OCI-LY3 (cell line): ENCODE results near the gene PMM2.

ENCODE experiments used
- H2AFZ ChIP-seq: fragments of 200-600, 300-600 bp; shearing (Covaris generic); 2 replicates; pipeline ENCODE4 v1.6.0; 2014; ENCODE audit warnings: antibody characterized with exemption, low read depth, low read length
- H3K27ac ChIP-seq: fragments of 200-600, 300-600 bp; sonication (generic); 2 replicates; pipeline ENCODE4 v1.5.1; 2014; ENCODE audit warnings: mild to moderate bottlenecking, low read length, moderate library complexity, mixed read lengths
- H3K27me3 ChIP-seq: fragments of 200-600, 300-600 bp; sonication (generic); 2 replicates; pipeline ENCODE4 v1.6.1; 2014; ENCODE audit warnings: low read depth, low read length, mixed read lengths
- H3K36me3 ChIP-seq: fragments of 200-600, 300-600 bp; sonication (generic); replicated peaks from 2 replicates; pipeline ENCODE3; 2014; ENCODE audit warnings: low read depth, low read length, mixed read lengths
- H3K4me1 ChIP-seq: fragments of 300-600, 200-600 bp; sonication (generic); 2 replicates; pipeline ENCODE4 v1.6.1; 2014; ENCODE audit warnings: low read length, mixed read lengths
- H3K4me2 ChIP-seq: fragments of 200-600, 300-600 bp; sonication (generic); 2 replicates; pipeline ENCODE4 v1.6.1; 2014; ENCODE audit warnings: low read length, mixed read lengths
- H3K4me3 ChIP-seq: fragments of 300-600, 200-600 bp; sonication (generic); 2 replicates; pipeline ENCODE4 v1.5.1; 2014; ENCODE audit warnings: antibody characterized with exemption, mild to moderate bottlenecking, low read length, moderate library complexity
- H3K79me2 ChIP-seq: fragments of 300-600, 200-600 bp; shearing (Covaris generic); 2 replicates; pipeline ENCODE4 v1.6.1; 2014; ENCODE audit warnings: mild to moderate bottlenecking, low read length, mixed read lengths
- H3K9ac ChIP-seq: fragments of 300-600, 200-600 bp; shearing (Covaris generic); 2 replicates; pipeline ENCODE4 v1.6.0; 2014; ENCODE audit warnings: mild to moderate bottlenecking, low read length, moderate library complexity
- H3K9me3 ChIP-seq: fragments of 200-600, 300-600 bp; shearing (Covaris generic); 2 replicates; pipeline ENCODE4 v1.6.1; 2014; ENCODE audit warnings: low read length, mixed read lengths; ENCODE audit not compliant: insufficient read depth
- H4K20me1 ChIP-seq: fragments of 200-600, 300-600 bp; sonication (generic); 2 replicates; pipeline ENCODE4 v1.6.1; 2016; ENCODE audit warnings: low read length, mixed read lengths; ENCODE audit not compliant: insufficient read depth
- CTCF ChIP-seq: fragments of 200-600, 300-600 bp; sonication (generic); IDR thresholded peaks from 2 replicates; pipeline ENCODE4 v1.5.1; 2014; ENCODE audit warnings: antibody characterized with exemption, low read length, low read depth
- EZH2phosphoT487 ChIP-seq: fragments of 200-600 bp; shearing (Covaris generic); IDR thresholded peaks from 2 replicates; pipeline ENCODE4 v1.6.1; 2018; ENCODE audit warnings: antibody characterized with exemption, mixed run types, low read depth

PMM2 gene

GRCh38 chr16:8845699-8846298 lies 48.2 kb downstream of the PMM2 start:
- no peaks in the 10 kb centered on the region for H3K4me1 ChIP-seq
- H3K36me3 ChIP-seq = peaks cover 32% of the 10 kb centered on the region
- no peaks in the 10 kb centered on the region for H3K27me3 ChIP-seq
- TF ChIP-seq EZH2phosphoT487 (no peak), CTCF (no peak)
- H3K4me2 ChIP-seq = no peak overlapping the region
- no peak overlapping the region for H3K4me3 ChIP-seq
- peaks cover 12% of the 10 kb centered on the region for H3K79me2 ChIP-seq
- H3K9me3 ChIP-seq = no peaks in the 10 kb centered on the region
- H3K27ac ChIP-seq = no peak overlapping the region
- H2AFZ ChIP-seq = no peak overlapping the region
- no peak overlapping the region for H3K9ac ChIP-seq
- H4K20me1 ChIP-seq = peaks cover 8% of the 10 kb centered on the region; the same call in 1 of the 2 replicates

- Histone ChIP-seq H3K9ac (no peak overlapping the region), H4K20me1 (peaks cover 8% of the 10 kb centered on the region; the same call in 1 of the 2 replicates), H3K27me3 (no peaks in the 10 kb centered on the region), H2AFZ (no peak overlapping the region), H3K36me3 (peaks cover 34% of the 10 kb centered on the region), H3K27ac (no peak overlapping the region), H3K79me2 (peaks cover 11% of the 10 kb centered on the region), H3K9me3 (no peaks in the 10 kb centered on the region), H3K4me1 (no peaks in the 10 kb centered on the region), H3K4me3 (no peak overlapping the region), H3K4me2 (no peak overlapping the region)
- TF ChIP-seq CTCF = no peak
- TF ChIP-seq EZH2phosphoT487 = no peak
Observed at GRCh38 chr16:8846401-8846932, 48.8 kb downstream of the PMM2 start.

- H3K4me1 ChIP-seq = no peaks in the 10 kb centered on the region
- peaks cover 8% of the 10 kb centered on the region; the same call in 1 of the 2 replicates for H4K20me1 ChIP-seq
- H3K4me2 ChIP-seq = no peak overlapping the region
- H3K79me2 ChIP-seq = peaks cover 11% of the 10 kb centered on the region
- no peak overlapping the region for H3K27ac ChIP-seq
- no peak overlapping the region for H3K4me3 ChIP-seq
- no peak for TF ChIP-seq EZH2phosphoT487
- TF ChIP-seq CTCF = no peak
- H3K36me3 ChIP-seq = peaks cover 38% of the 10 kb centered on the region
- no peaks in the 10 kb centered on the region for H3K27me3 ChIP-seq
- H3K9ac ChIP-seq = no peak overlapping the region
- H2AFZ ChIP-seq = no peak overlapping the region
- no peaks in the 10 kb centered on the region for H3K9me3 ChIP-seq
Observed at GRCh38 chr16:8847145-8847544, 49.5 kb downstream of the PMM2 start.

GRCh38 chr16:8847623-8848022 lies 50.0 kb downstream of the PMM2 start:
- Histone ChIP-seq H3K27ac (no peak overlapping the region), H3K4me3 (no peak overlapping the region), H3K4me1 (no peaks in the 10 kb centered on the region), H3K4me2 (no peak overlapping the region), H3K27me3 (no peaks in the 10 kb centered on the region), H3K9ac (no peak overlapping the region), H3K36me3 (peaks cover 43% of the 10 kb centered on the region), H3K9me3 (no peaks in the 10 kb centered on the region), H4K20me1 (peaks cover 8% of the 10 kb centered on the region; the same call in 1 of the 2 replicates), H2AFZ (no peak overlapping the region), H3K79me2 (peaks cover 11% of the 10 kb centered on the region)
- TF ChIP-seq CTCF = no peak
